HG02938 (cell line): ENCODE measurements around the gene PTCH1.

ENCODE experiments used
- ATAC-seq: cut with Tn5 transposase; IDR thresholded peaks from one replicate; pipeline ENCODE4 v1.9.1; 2021; ENCODE audit warnings: mild to moderate bottlenecking, moderate library complexity; ENCODE audit not compliant: unreplicated experiment

PTCH1 gene

DNA sequence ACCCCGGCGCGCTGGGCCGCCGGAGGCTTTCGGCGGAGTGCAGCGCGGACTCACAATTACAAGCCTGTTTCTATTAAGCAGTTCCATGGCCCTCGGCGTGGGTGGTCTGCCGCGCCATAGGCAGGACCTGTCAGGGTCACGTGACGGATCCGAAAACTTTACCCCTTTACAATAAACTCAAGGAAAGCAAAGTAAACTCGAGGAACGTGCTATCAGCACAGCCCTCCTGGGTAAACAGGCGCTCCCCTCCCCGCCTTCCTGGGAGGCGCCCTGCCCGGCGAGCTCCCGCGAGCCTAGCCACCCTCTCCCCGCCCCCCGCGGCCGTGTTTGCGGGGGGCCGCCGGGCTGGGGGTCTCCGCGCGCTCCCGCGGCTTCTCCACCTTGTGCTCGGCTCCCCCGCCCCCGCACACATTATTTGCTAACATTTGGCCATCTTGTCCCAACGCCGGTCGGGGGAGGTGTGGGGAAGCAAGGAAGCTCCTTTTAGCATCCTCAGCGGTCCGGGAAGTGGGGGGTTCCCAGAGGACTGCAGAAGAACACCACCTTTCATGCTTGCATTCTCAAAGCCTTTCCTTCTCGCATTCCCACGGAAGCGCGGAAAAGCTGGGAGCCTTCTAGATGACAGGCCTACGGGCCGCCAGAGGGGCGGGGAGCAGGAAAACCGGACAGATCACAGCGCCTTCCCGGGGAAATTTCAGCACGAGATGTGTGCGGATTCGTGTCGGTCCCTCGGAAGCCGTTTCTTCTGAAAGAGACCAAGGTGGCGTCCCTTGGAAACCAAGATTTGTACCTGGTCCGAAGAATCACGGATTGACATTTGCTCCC lies at the start of gene PTCH1:
PTCH1 (minus strand) TSS at position 238 of the 825 bp plus-strand sequence.
- no peak for ATAC-seq

DNA sequence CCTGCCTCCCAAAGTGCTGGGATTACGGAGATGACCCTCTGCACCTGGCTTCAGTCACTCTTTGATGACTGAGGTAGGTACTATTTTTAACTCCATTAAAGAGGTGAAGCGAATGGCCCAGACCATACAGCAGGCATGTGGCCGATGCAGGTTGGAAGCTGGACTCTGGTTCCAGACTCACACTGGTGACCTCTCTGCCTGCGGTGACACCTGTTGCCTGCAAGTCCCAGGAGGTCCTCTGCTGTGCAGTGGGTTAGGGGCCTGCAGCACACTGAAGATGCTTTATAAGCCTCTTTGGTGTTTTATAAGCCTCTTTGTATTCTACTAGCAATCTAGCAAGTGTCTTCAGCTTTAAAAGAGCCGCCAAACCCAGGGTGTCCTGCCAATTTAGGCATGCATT lies 49.2 kb upstream of the PTCH1 start:
- ATAC-seq: no peak

DNA sequence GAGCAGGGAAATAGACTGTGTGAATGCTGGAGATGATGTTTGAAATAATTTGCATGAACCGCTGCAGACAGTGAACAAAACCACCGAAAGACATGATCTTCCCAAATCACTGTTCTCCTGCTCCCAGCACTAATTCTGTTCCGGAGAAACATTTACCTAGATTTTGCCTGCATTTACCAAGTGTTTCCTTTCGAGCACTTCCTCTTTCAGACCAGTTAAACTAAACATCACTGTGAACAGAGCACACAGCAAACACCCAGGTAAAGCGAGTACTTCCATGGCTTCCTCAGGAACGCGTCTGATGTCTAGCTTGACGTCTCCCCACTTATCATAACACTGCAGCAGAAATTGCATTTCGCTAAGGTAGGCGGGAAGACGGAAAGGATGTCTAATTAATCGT lies 45.1 kb upstream of the PTCH1 start:
- no peak for ATAC-seq

DNA sequence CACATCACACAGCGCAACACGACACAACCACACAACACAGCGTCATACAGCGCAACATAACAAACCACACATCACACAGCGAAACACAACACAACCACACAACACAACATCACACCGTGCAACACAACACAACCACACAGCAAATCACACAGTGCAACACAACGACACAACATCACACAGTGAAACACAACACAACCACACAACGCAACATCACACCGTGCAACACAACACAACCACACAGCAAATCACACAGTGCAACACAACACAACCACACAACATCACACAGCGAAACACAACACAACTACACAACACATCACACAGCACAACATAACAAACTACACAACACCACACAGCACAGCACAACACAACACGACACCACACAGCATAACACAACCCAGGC lies 40.4 kb upstream of the PTCH1 start:
- ATAC-seq: no peak

DNA sequence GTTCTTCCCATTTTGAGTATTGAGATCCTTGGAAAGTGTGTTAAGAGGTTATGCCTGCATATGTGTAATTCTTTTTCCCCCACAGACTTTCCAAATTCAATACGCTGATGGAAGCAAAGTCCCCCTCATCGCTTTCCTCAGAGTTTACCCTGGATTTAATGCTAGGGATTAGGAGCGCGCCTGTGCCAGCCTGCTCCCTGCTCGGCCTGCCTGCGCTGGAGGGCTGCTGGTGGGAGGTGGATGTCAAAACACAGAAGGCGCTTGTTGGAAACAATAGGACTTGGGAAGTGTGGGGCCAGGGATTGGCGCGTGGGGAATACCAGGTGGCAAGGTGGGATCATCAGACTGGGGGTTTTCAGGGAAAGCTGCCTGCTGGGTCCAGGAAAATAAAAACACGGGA lies 39.8 kb upstream of the PTCH1 start:
- no peak for ATAC-seq

DNA sequence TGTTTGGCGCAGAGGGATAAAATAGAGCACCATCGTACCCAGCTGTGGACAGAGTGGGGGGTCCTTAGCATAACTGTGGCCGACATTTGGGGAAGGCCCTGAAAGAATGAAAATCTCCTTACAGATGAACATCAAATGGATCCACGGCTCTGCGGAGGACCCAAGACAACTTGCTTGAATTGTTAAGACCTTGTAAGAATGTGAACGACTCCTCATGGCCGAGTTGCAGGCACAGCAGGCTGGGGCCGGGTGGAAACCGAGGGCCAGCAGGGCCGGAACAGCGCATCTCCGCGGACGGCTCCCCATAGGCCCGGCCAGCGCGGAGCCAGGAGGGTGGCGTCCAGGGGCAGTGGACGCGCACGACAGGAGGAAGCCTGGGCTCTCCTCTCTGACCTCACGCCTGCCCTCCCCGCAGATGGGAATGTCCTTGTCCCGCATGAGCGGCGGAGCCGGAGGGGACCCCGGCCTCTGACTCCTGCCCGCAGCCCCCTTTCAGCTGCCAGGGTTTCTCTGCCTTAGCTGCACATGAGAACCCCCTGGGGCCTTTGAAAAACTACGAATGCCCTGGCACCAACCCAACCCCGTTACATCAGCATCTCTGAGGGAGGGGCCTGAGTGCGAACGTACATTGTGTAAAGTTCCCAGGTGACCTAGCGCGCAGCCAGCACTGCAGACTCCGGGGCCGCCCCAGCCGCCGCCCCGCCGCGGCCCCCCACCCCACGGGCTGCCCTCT lies 36.2 kb upstream of the PTCH1 start:
- ATAC-seq: no peak

DNA sequence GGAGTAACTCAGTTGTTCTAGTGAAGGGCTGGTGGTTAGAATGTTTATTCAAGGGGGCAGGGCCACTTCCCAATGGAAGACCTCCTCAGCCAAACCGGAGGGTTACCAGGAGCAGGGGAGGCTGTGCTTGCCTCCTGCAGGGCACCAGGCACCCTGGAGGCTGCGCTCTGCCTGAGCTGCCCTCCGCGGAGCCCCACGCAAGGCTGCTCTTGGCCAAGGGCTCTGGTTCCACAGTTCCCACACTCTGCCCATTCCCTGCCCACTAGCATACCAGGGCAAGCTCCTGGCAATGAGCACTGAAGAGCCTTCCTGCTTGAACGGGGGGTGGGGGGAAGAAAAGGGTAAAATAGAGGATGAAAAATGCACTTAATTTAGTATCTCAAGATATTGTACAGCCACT lies 35.5 kb upstream of the PTCH1 start:
- no peak for ATAC-seq

DNA sequence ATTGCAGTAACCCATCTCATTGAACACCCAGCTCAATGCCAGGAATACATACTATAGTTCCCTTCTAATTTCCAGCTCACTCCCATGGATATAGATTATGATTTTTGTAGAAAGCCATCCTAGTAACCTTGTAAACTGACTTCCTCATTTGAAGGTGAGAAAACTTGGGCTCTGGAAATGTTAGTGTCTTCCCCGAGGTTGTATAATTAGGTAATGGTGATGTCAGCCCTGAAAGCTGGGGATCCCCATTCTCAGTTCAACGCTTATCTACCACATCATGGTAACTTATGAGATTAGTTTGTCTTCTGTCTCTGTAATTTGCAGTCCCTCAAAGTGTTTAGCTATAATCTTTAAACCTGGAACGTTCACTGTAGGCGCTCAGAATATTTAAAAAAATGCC lies 34.6 kb upstream of the PTCH1 start:
- ATAC-seq: no peak

DNA sequence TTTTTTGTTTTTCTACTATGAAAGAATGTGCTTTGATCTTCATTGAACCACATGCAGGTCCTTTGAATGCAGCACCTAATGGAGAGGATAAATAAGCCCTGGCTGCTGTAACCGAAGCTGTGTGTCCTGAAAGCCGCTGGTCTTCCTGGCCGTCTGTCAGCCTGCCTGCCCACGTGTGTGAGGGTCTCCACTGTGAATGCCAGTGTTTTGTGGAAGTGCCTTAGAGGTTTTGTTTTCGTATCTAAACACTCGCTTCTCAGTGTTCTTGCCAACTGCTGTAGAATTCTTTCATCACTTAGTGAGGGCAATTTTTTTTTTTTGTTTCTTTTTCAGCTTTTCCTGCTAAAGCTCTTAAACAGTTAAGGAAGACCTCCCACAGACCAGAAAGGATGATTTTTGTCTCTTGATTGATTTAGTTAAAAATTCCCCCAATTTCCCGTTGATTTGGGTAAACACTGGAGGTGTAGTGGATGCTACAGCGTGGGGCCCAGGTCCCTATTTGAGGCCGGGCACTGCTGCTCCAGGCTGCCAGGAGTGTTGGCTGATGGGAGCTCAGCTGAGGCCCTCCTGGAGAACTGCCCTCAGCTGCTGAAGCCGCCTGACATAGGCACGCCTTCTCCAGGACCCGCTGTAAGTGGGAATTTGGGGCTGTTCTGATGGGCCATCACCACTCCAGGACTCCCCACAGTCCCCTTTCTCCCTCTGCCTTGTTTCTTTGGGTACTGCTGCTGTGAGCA lies 29.2 kb upstream of the PTCH1 start:
- no peak for ATAC-seq

DNA sequence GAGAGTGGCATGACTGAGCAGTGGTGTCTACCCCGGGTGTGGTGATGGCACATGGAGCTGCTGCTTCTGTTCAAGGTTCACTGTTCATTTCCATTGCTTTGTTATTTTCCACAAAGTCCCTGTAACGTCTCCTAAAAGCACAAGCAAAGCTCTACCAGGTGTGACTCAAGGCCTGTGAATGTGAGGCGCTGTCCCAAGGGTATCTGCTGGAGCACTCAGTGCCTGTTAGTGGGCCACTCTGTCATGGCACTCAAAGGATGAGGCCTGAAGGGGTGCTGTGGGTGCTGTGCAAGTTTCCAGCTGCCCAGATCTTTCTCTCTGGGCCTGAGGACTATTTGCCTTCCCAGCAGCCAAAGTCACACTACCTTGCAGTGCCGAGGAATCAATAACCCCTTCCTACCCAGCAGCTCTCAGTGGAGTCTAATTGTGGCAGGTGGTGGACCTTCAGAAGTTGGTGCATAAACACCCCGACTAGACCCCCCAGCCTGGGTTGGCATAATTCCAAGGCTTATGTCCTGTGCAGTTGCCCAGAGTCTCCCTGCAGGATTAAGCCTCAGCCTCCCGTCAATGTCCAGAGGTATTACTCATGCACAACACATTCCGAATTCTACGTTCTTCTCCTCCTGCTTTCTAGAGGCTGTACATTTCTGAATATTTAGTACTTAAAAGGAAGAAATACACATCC lies 17.4 kb upstream of the PTCH1 start:
- ATAC-seq: no peak

DNA sequence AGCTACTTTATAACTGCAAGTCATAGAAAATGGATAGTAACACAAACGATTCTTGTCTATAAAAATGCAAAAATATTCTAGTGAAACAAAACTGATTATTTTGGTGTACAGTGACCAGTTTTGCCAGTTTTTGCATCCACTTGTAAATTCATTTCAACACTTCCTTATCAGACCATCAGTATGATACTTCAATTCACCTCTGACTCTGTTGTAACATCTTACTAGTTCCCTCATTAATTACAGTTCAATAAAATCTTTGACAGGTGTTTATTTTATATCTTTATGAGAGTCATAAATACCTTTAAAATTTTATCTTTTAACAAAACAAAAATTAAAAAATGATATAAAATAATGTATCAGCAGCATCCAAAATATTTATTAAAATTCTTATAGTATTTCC lies 13.1 kb upstream of the PTCH1 start:
- no peak for ATAC-seq

DNA sequence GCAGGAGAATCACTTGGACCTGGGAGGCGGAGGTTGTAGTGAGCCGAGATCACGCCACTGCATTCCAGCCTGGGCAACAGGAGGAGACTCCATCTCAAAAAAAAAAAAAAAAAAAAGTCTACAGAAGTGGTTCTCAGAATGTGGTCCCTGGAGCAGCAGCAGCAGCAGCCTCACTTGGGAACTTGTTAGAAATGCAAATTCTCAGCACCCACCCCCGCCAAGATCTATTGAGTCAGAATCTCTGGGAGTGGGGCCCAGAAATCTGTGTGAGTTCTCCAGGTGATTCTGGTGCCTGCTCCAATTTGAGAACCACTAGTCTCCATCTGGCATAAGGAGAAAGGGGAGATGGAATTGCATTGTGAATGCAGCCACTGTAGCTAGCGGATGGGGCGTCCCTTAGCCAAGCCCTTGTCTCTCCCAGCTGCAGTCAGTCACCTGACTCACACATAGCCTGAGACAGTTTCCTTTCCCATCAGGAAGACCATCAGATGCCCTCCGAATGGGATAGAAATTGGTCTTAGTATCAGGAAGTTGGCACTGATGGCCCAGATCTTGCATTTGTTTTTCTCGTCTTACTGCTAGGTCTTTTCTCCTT lies 12.2 kb upstream of the PTCH1 start:
- no peak for ATAC-seq

DNA sequence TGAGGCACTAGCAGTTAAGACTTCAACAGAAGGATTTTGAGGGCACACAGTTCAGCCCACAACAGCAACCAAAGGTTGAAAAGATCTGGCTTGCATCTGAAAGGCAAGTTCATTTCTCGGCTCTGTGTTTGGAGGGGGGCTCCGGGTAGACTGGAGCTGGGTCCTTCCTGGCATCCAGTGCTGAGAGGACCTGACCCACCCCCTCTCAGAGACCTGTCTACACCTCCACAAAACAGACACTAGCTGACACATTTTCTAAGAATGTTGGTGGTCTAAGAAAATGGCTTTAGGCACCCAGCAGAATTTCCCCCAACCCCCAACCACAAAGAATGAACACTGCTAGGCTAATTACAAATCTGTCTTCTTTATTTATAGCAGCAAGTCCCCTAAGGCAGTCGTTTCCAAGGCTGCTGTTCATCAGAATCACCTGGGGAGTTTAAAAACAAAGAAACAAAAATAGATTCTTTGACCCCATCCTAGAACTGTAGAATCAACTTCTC lies 6.2 kb upstream of the PTCH1 start:
- ATAC-seq: no peak

DNA sequence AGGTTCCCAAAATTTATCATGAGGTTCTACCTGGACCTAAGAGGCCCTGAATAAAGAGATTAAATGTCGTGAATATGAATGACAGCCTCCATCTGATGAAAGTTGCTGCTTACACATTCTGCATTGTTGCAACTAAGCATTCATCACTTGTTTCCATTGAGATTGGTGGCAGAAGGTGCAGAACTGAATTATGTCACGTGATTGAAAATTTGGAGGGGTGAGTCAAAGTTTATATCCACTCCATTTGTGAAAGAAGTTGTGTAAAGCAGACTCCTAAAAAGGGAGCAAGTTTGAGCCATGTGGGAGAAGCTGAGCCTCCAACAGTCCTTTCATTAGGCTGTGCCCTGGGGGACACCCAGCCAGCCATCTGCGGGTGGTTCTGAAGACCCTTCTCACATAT lies 4.9 kb upstream of the PTCH1 start:
- ATAC-seq: no peak

DNA sequence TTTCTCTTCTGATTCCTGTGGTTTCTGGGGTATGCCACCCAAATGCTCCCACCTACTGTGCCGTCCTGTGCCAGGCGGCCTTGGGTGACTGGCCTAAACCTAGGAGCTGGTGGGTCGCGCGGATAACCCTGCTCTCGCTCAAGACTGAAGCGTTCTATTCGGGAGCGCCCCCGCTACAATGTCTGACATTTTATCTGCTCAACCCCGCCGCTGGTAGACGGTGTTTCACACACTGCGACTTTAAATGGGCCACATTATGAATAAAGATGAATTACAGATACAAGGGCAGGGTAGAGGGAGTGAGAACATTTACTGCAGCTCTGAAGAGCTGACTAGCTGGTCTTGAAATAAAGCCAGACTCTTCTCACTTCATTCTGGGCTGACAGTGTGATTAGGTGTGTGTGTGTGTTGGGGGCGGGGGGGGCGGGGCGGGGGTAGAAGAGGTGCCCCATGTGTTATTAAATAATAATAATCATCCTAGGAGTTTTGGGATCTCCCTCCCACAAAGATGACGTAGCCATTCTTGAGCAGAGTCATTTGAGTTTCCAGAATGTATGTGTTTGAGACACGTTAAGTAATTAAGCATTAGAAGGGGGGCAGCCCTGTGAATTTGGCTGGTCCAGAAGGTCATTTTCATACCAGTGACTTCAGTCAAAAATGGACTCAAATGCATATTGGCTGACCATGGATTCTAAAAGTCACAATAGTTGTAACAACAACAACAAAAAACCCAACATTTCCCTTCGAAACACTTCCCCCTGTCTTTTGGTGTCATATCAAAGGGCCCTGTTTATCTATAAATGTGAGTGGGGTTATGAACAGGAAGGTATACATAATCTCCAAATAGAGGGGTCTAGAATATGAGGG lies 1.0 kb upstream of the PTCH1 start:
- ATAC-seq: no peak

DNA sequence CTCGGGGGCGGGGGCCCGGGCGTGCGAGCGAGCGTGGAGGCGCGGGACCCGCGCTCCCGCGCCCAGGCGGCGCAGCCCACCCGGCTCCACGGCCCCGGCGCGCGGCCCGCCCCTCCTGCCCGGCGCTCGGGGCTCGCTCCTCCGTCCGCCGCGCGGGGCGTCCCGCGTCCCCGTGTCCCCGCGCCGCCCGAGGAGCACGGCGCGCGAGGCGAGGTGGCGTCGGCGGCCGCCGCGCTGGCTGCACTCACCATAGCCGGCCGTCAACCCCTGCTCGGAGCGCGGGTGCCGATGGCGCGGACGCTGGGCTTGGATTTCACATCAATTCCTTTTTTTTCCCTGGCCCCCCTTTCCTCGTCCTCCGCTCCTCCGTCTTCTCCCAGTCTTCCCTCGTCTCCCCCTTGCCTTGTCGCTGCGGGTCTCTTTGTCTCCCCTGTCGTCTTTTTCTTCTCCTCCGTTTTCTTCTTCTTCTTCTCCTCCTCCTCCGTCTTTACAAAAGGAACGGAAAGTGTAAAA lies 494 bp downstream of the PTCH1 start:
- no peak for ATAC-seq

DNA sequence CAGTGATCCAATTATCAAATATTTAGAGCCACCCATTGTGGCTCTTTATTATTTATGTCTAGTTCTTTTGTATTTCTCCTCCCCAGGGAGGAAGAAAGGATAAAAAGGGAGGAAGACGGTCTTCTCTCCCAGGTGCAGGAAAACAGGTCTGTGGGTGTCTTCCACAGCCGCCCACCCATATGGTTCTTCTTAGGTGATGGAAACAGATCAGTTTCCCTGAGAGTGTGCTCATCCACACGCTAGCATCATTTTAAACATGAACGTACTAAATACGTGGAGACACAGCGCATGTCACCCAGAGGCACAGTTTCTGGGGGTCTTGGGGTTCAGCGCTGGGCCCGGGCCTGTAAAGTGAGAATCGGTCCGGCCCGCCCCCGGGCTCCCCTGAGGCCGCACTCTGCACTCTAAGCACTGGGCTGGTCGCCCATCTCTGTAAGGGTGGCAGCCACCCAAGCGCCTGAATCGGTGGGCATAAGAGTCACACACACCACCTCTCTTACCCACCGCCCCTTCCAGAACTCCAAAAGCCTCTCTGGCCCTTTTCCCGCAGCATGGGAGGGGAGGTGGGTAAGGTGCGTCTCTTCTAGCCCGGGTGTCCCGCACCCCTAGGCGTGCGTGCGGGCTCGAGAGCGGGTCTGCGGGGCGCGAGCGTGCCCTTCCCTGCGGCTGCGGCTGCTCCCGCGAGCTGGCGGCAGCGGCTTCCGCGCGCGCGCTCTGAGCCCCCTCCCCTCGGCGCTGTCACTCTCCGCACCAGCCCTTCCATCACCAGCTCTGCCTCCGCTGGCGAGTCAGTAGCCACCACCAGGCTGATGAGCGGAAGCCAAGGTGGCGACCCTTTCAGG lies 1.3 kb downstream of the PTCH1 start:
- ATAC-seq: no peak

DNA sequence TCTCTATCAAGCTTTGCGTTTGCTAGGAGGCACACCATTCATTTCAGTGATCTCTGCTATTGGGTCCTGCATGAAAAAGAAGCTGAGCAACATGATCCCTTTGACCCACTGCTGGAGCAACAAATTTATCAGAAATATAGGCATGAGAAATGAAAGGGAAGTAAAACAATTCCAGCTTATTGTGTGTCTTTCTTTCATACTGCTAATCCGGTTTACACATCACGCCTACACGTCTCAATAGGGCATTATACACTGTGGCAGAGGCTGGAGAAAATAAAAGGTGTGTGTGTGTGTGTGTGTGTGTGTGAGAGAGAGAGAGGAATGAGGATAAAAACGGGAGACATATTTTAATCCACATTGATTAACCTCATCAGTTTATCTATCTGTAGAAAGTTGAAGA lies 2.4 kb downstream of the PTCH1 start:
- ATAC-seq: no peak

DNA sequence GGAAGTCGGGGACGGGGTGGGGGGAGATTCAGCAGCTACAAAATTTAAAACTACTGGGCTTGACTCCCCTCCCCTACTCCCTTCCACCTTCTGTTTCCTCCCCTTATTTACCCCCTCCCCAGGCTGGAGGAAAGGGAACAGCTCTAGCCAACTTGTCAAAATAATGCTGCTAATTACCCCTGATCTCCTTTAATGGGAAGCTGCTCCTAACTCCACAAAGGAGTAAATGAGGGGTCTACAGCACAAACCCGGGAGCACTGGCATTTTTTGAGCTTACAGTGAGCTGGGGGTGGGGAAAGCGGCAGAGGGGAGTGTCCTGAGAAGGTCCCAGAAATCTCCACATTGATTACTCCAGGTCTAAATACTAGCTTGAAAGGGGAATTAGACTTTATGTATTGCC lies 3.1 kb downstream of the PTCH1 start:
- no peak for ATAC-seq
